GM19397 (cell line): ENCODE results near the gene KRT17.
"Not testable (repeated sequence)": the region's sequence is repeated elsewhere in the genome, so short reads cannot be mapped to it uniquely, and the experiment has no call there.

ENCODE experiments used
- ATAC-seq: cut with Tn5 transposase; IDR thresholded peaks from one replicate; pipeline ENCODE4 v1.9.1; 2021; ENCODE audit warnings: mild to moderate bottlenecking, moderate library complexity; ENCODE audit not compliant: unreplicated experiment

Gene KRT17

GRCh38 chr17:41579484-41580243 lies 44.7 kb downstream of the KRT17 start:
- ATAC-seq = no peak

DNA sequence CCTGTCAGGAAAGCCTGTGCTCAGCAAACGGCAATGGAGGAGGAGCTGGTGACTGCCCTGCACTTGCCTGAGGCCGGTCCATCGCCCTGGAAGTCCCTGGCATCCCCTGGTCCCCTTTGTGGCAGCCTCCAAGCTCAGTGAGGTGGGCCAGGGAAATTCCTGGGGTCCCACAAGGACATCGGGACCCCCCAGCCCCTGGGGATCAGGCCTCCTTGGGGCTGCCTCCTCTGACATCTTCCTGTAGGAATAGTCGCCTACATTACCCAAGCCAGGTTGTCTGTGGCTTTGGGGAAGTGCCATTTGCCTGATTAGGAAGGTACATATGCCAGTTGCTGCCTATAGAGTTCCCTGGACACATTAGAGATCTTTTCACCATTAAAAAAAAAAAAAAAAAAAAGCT lies 45.4 kb downstream of the KRT17 start:
- ATAC-seq = no peak

DNA sequence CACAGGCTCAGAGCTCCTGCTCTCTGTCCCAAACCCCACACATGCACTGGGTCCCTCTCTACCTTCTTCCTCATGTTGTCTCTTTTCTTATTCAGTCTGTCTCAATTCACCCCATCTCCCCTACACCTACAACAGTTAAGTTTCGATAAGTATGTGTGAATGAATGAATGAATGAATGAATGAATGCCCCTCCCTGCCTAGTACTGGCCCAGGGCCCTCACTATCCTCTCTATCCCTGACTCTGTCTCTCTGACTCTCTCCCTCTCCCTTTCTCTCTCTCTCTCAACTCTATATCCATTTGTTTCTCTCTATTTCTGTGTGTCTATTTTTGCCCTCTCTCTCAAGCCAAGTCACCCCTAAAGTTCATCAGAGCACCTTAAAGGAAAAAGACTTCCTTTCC lies 45.8 kb downstream of the KRT17 start:
- no peak for ATAC-seq

DNA sequence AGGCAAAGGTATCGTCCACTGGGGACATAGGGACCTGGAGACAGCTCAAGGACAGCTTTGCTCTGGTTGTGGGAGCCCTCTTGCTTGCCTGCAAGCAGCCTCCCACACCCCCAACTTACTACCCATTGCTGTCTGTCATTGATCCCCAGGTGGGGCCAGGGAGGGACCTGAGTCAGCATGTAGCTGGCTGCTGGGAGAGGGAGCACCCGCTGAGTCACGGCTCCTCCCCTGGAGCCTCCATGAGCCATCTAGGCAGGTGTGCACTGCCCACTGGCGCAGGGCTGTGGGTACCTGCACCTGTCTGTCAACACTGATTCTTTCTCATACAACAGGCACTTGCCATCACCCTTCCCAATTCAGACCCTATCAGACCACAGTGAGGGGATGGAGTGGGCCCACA lies 47.6 kb downstream of the KRT17 start:
- ATAC-seq = not testable (repeated sequence)

- no peak for ATAC-seq
These were observed 49.0 kb downstream of the KRT17 start for GRCh38 chr17:41575336-41575735.

GRCh38 chr17:41571561-41572434 lies 52.6 kb downstream of the KRT17 start, which contains the start of gene KRT9:
TSS of gene KRT9 (minus strand) at chr17:41572059. CDS start at chr17:41571992, 67 bp downstream.
- no peak for ATAC-seq
